Heart right ventricle (tissue), 16 donors: ENCODE results near the gene DPPA3. TPM values are rescaled to one million over a fixed set of nuclear protein-coding genes. Genes with fewer than 3 reads are reported as not detected.
"Not testable (repeated sequence)": the region's sequence is repeated elsewhere in the genome, so short reads cannot be mapped to it uniquely, and the experiment has no call there.

Experiments
- ATAC-seq, 8 donors: fragments of 200-7000 bp; cut with Tn5 transposase; one replicate each; pipeline ENCODE4 v1.9.1; 2020; ENCODE audit warnings: mild to moderate bottlenecking in 8 of 8, moderate library complexity in 8 of 8, moderate number of reproducible peaks in 1 of 8
- DNase-seq, 2 donors: peaks; one replicate each; pipeline ENCODE4 v3.0.0-alpha.2; 2020
- H3K27ac ChIP-seq, 10 donors: fragments of 200-600 bp; sonication (generic) in 2 of 10; one replicate each; pipeline versions ENCODE4 v1.5.0 to v1.8.0; 2020 to 2022; ENCODE audit warnings: mild to moderate bottlenecking in 3 of 10
- H3K27me3 ChIP-seq, 7 donors: fragments of 200-600 bp; one replicate each; pipeline ENCODE4 v1.8.0; 2021 to 2022; ENCODE audit warnings: mild to moderate bottlenecking in 2 of 7
- H3K36me3 ChIP-seq, 9 donors: fragments of 200-600 bp; sonication (generic) in 1 of 9; one replicate each; pipeline versions ENCODE4 v1.5.0 to v1.8.0; 2020 to 2022; ENCODE audit warnings: mild to moderate bottlenecking in 2 of 9
- H3K4me1 ChIP-seq, 9 donors: fragments of 200-600 bp; sonication (generic) in 1 of 9; one replicate each; pipeline versions ENCODE4 v1.5.0 to v1.8.0; 2020 to 2022; ENCODE audit warnings: mild to moderate bottlenecking in 4 of 9
- H3K4me3 ChIP-seq, 10 donors: fragments of 200-600 bp; sonication (generic) in 2 of 10; one replicate each; pipeline versions ENCODE4 v1.5.0 to v1.8.0; 2020 to 2022; ENCODE audit warnings: mild to moderate bottlenecking in 7 of 10, moderate library complexity in 2 of 10
- H3K9me3 ChIP-seq, 11 donors: fragments of 200-600 bp in 10 of 11; sonication (generic) in 2 of 11; one replicate each; pipeline versions ENCODE4 v1.5.0 to v1.8.0; 2013 to 2022; ENCODE audit warnings: mild to moderate bottlenecking in 2 of 11, control low read depth in 1 of 11, moderate library complexity in 1 of 11
- CTCF ChIP-seq, 9 donors: fragments of 200-600 bp; sonication (generic) in 2 of 9; IDR thresholded peaks; one replicate each; pipeline versions ENCODE4 v1.5.0 to v1.8.0; 2021 to 2022; ENCODE audit warnings: antibody characterized with exemption in 9 of 9, mild to moderate bottlenecking in 5 of 9, moderate library complexity in 1 of 9
- WGBS, 2 donors: extraction: QIAGEN DNeasy Blood & Tissue Kit; methylation state at CpG; one replicate each; pipeline ENCODE4 v1.1.7; 2013; ENCODE audit warnings: inconsistent platforms in 1 of 2; 5-methylcytosine and 5-hydroxymethylcytosine counted together
- intact Hi-C, 10 donors: fragments of 100-400 bp; cut with DNase I; formaldehyde crosslinking; loops; one replicate each; pipeline versions ENCODE4 v1.11.1 to v1.14.2; 2022
- polyA plus RNA-seq, 2 donors: library from polyadenylated mRNA; stranded (reverse); fragments of 200-250 nt; gene quantifications; one replicate each; pipeline ENCODE4 v1.2.3, GENCODE V29; 2013
- total RNA-seq, 10 donors: library from RNA; stranded (reverse); fragmentation: NEBNext Ultra II Directional in 3 of 10; extraction: Animal tissue kit (Norgen Biotek cat#: 25700) in 3 of 10; gene quantifications; one replicate each; pipeline versions ENCODE4 v1.2.1 to v1.2.4, GENCODE V29; 2021 to 2023
- donor health status: Arrhythmogenic right ventricular cardiomyopathy.
- donor health status: ischemic (EF 13 %, LVEDD 7.1; RV severe dilation, severe dysfunction).
- donor health status: healthy with polysubstance abuse.
- donor health status: DM: no; HTN: yes; CAD: no.
- donor health status: DM: no; HTN: no; CAD: no.
- donor health status: ischemic (EF 25% LVEDD 6.9; RV normal size, moderate dysfunction).
- donor health status: ischemic (EF 25% LVEDD 5.7; RV mildly dilated, moderate dysfunction).
- donor health status: healthy.
- donor health status: DM: yes; HTN: yes; CAD: no.
- donor health status: Ischemic cardiomyopathy.
- donor health status: ischemic (EF 35%, LVEDD 5.7; RV mildly dilated, moderate dysfunction).
- donor health status: nonischemic (EF 11% LVEDD 7.7; RV severe dilation, severe dysfunction).
- donor health status: DM: yes; HTN: yes; CAD: no.
- donor health status: PGD.
- donor health status: ischemic (EF 29% LVEDD 5.4; RV normal size, mild dysfunction).
- donor health status: nonischemic (EF 23%, LVEDD 6.1; RV moderate dilation, normal function).

The DPPA3 gene
- total and polyA plus RNA-seq, 12 donors = not detected

GRCh38 chr12:7751394-7751793, 40.2 kb downstream of the DPPA3 start:
- no peak for TF ChIP-seq CTCF (IDR thresholded peaks at IDR 0.05)
- WGBS, 2 donors = 84 to 87% methylated on average over 20 of the region's 20 CpGs
- peaks cover 0 to 4% (median 0%) of the 10 kb centered on the region in 11 donors for H3K9me3 ChIP-seq
- DNase-seq (no peak), ATAC-seq (no peak)
- H3K27me3 ChIP-seq = peaks cover 0 to 19% (median 0%) of the 10 kb centered on the region in 7 donors
- no peak overlapping the region for H3K4me3 ChIP-seq
- no peak overlapping the region for H3K27ac ChIP-seq
- H3K36me3 ChIP-seq = no peaks in the 10 kb centered on the region
- intact Hi-C loops = no loop called here
- peaks cover 0 to 3% (median 0%) of the 10 kb centered on the region in 9 donors for H3K4me1 ChIP-seq

- intact Hi-C loops, H3K9me3 ChIP-seq, H3K4me1 ChIP-seq, H3K27ac ChIP-seq, ATAC-seq, DNase-seq, H3K36me3 ChIP-seq, H3K4me3 ChIP-seq: not testable (repeated sequence)
- H3K27me3 ChIP-seq = peaks cover 0 to 22% (median 0%) of the 10 kb centered on the region in 7 donors
- 92 to 94% methylated on average over 33 to 40 of the region's 48 CpGs for WGBS, 2 donors
Observed at GRCh38 chr12:7751941-7752922, 41.0 kb downstream of the DPPA3 start.

GRCh38 chr12:7755668-7756067, 44.4 kb downstream of the DPPA3 start:
- 91 to 94% methylated on average over 9 of the region's 9 CpGs for WGBS, 2 donors
- intact Hi-C loops, H3K4me3 ChIP-seq, H3K27ac ChIP-seq, H3K9me3 ChIP-seq, H3K36me3 ChIP-seq, ATAC-seq, DNase-seq, H3K4me1 ChIP-seq: not testable (repeated sequence)
- peaks cover 0 to 23% (median 5%) of the 10 kb centered on the region in 7 donors for H3K27me3 ChIP-seq

GRCh38 chr12:7756993-7757392, 45.8 kb downstream of the DPPA3 start:
- intact Hi-C loops = no loop called here
- WGBS, 2 donors = 47 to 60% methylated on average over 2 of the region's 2 CpGs
- H3K27ac ChIP-seq = no peak overlapping the region
- H3K27me3 ChIP-seq = peaks cover 0 to 23% (median 5%) of the 10 kb centered on the region in 7 donors
- DNase-seq (no peak), ATAC-seq (no peak)
- peaks cover 0 to 3% (median 0%) of the 10 kb centered on the region in 9 donors for H3K4me1 ChIP-seq
- no peaks in the 10 kb centered on the region for H3K36me3 ChIP-seq
- no peak for TF ChIP-seq CTCF (IDR thresholded peaks at IDR 0.05)
- H3K9me3 ChIP-seq = no peaks in the 10 kb centered on the region
- H3K4me3 ChIP-seq = no peak overlapping the region

- DNase-seq (no peak), ATAC-seq (no peak)
- no peaks in the 10 kb centered on the region for H3K9me3 ChIP-seq
- H3K4me1 ChIP-seq = no peaks in the 10 kb centered on the region
- H3K4me3 ChIP-seq = no peak overlapping the region
- H3K36me3 ChIP-seq = no peaks in the 10 kb centered on the region
- H3K27ac ChIP-seq = no peak overlapping the region
- intact Hi-C loops = no loop called here
- 53 to 69% methylated on average over 9 of the region's 9 CpGs for WGBS, 2 donors
- no peak for TF ChIP-seq CTCF (IDR thresholded peaks at IDR 0.05)
- peaks cover 0 to 29% (median 5%) of the 10 kb centered on the region in 7 donors for H3K27me3 ChIP-seq
Observed at GRCh38 chr12:7758766-7759140, 47.5 kb downstream of the DPPA3 start.

Other genes starting within 250 kb of the DPPA3 start
- 100 to 1,000 TPM in 2 of 10 donors, 10 to 100 TPM in 3, 1 to 10 TPM in 5; 4.5 to 184 (median 11.6) TPM for gene CD163, start 207.7 kb upstream of the DPPA3 start, total RNA-seq
- gene CD163, start 207.7 kb upstream of the DPPA3 start, polyA plus RNA-seq = 10 to 100 TPM; 36.7 to 77.0 TPM
- not detected for gene APOBEC1, start 45.5 kb upstream of the DPPA3 start, total RNA-seq
- gene APOBEC1, start 45.5 kb upstream of the DPPA3 start, polyA plus RNA-seq = not detected
- under 1 TPM in 3 of 10 donors, not detected in 7; 0.20 to 0.25 (median 0.21) TPM for gene GDF3, start 15.7 kb upstream of the DPPA3 start, total RNA-seq
- gene GDF3, start 15.7 kb upstream of the DPPA3 start, polyA plus RNA-seq = under 1 TPM; 0.22 to 0.36 TPM
- not detected for gene CLEC4C, start 35.9 kb downstream of the DPPA3 start, total RNA-seq
- not detected for gene CLEC4C, start 35.9 kb downstream of the DPPA3 start, polyA plus RNA-seq
- gene NANOGNB, start 53.8 kb downstream of the DPPA3 start, total RNA-seq = not detected
- not detected for gene NANOGNB, start 53.8 kb downstream of the DPPA3 start, polyA plus RNA-seq
- gene NANOG, start 78.0 kb downstream of the DPPA3 start, total RNA-seq = under 1 TPM in 2 of 10 donors, not detected in 8; 0.12 to 0.23 TPM
- gene NANOG, start 78.0 kb downstream of the DPPA3 start, polyA plus RNA-seq = not detected
- under 1 TPM in 3 of 10 donors, not detected in 7; 0.22 to 0.95 (median 0.39) TPM for gene SLC2A14, start 161.5 kb downstream of the DPPA3 start, total RNA-seq
- gene SLC2A14, start 161.5 kb downstream of the DPPA3 start, polyA plus RNA-seq = not detected
- gene SLC2A3, start 224.8 kb downstream of the DPPA3 start, total RNA-seq = 100 to 1,000 TPM in 1 of 10 donors, 10 to 100 TPM in 8, 1 to 10 TPM in 1; 9.1 to 109 (median 15.7) TPM
- 1 to 10 TPM; 3.9 to 6.4 TPM for gene SLC2A3, start 224.8 kb downstream of the DPPA3 start, polyA plus RNA-seq